D721Med (cell line): ENCODE results near the gene SORBS1.
"Not testable (repeated sequence)": the region's sequence is repeated elsewhere in the genome, so short reads cannot be mapped to it uniquely, and the experiment has no call there.

Experiments used
- DNase-seq: peaks from one replicate; pipeline ENCODE4 v3.0.0; 2011; ENCODE audit warnings: low spot score; ENCODE audit not compliant: insufficient read length
- FAIRE-seq: peaks from 2 replicates; lab custom pipeline; 2011; peaks lifted over from hg19 to GRCh38; lab: Jason Lieb, UNC
- TF ChIP-seq, protein P1 (sequence below): IDR thresholded peaks from 2 replicates; pipeline ENCODE4 v1.5.1; 2012; ENCODE audit warnings: mild to moderate bottlenecking, control low read depth; ENCODE audit not compliant: insufficient read depth; ENCODE audit errors: missing control alignments

The SORBS1 gene

DNA sequence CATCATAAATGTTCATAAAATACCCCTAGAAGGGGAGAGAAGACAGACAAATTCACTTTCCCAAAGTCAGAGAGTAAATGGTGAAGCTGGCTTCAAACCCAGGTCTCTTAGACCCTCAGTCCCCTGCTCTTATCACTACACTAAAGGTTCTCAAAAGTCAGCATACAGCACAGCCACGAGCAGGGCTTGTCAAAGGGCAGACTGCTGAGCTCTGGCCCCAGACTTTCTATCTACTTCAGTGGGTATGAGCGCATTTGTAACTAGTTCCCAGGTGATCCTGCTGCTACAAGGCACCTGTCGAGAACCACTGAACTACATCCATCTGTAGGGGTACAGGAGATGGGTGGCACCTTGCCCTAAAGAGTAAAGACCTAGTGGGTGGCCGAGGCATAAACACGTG, 91.5 kb downstream of the SORBS1 start:
- DNase-seq (no peak), FAIRE-seq (no peak)
- TF ChIP-seq, protein P1, sequence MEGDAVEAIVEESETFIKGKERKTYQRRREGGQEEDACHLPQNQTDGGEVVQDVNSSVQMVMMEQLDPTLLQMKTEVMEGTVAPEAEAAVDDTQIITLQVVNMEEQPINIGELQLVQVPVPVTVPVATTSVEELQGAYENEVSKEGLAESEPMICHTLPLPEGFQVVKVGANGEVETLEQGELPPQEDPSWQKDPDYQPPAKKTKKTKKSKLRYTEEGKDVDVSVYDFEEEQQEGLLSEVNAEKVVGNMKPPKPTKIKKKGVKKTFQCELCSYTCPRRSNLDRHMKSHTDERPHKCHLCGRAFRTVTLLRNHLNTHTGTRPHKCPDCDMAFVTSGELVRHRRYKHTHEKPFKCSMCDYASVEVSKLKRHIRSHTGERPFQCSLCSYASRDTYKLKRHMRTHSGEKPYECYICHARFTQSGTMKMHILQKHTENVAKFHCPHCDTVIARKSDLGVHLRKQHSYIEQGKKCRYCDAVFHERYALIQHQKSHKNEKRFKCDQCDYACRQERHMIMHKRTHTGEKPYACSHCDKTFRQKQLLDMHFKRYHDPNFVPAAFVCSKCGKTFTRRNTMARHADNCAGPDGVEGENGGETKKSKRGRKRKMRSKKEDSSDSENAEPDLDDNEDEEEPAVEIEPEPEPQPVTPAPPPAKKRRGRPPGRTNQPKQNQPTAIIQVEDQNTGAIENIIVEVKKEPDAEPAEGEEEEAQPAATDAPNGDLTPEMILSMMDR, result no peak

DNA sequence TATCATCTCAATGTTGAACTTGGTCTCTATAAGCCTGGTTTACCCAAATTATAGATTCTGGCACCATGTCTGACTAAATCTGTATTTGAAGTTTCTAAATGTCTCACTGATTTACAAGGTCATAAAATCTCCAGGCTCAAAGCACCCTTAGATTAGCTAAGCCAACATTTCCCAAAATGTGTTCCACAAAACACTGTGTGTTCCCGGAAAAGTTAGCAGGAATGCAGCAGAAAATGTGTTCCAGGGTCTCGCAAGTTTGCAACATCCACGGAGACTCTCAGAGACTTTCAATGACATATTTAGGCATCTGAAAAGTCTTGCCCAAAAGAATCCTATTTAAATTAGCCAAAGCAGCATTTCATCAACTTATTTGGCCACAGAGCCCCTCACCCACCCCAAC, 91.9 kb downstream of the SORBS1 start:
- DNase-seq (no peak), FAIRE-seq (no peak)

DNA sequence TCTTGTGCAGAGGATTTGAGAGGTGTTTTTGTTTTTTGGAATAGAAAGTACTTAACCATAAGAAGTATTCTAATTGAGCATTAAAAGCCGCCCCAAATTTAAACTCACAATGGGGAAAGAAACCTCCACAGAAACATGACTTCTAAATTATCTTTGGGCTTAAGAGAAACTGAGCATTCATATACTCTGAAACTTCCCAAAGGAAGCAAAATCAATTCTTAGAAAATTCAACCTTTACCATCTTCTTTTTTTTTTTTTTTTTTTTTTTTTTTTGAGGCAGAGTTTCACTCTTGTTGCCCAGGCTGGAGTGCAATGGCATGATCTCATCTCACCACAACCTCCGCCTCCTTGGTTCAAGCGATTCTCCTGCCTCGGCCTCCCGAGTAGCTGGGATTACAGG, 93.5 kb downstream of the SORBS1 start:
- DNase-seq, FAIRE-seq: not testable (repeated sequence)

More for the DNA sequence above, 91.9 kb downstream of the SORBS1 start:
- TF ChIP-seq, protein P1, result no peak

DNA sequence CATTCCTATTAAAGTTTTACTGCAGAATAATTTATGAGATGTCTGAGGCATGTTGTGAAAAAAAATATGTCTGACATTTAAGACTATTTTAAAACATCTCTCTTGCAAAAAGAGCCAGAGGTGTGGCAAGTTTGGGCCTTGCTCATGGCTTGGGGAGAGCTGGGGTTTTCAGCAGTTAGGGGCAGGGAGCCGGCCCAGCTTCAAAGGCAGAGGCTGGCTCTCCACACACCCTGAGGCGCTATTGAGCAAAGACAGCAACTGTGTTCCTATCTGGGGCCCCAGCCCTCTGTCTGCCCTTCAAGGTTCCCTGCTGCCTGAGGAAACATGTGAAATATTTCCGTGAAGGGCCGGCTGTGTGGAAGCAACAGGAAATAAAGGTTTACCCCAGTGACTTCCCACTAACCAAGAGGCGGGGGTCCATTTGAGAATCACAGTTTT, 94.0 kb downstream of the SORBS1 start:
- DNase-seq (no peak), FAIRE-seq (no peak)
- TF ChIP-seq, protein P1, result no peak

DNA sequence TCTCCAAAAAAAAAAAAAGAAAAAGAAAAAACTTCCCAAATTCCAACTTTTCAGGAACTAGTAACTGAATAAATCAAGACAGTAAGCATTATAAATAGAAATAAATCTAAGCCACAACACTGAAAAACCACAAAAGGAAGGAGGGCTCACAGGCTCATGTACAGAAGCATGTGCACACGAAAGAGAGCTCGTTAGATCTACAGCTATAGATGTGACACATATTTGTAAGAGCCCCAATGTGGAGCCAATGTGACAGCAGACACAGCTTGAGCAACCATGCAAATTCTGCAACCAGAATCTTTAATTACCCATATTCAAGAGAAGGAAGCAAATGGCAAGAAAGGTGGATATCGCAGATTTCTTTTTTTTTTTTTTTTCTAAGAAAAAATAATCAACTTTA, 94.7 kb downstream of the SORBS1 start:
- DNase-seq, result no peak
- TF ChIP-seq, protein P1, result no peak
- no peak for FAIRE-seq

DNA sequence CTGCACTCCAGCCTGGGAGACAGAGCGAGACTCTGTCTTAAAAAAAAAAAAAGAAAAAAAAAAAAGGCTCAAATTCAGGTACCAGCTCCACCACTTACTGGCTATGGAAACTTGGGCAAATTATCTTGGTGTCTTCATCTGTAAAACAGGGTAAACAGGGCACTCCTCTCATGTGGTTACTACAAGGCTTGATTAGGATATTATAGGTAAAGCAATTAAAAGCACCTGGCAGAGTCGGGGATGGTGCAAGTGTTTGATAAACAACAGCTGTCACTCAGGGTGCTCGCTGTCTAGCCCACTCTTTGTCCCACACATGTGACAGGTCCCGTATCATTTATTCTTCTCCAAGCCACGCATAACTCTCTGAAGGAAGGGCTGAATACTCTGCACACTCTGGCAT, 96.9 kb downstream of the SORBS1 start:
- no peak for DNase-seq
- TF ChIP-seq, protein P1, result no peak
- FAIRE-seq, result no peak

DNA sequence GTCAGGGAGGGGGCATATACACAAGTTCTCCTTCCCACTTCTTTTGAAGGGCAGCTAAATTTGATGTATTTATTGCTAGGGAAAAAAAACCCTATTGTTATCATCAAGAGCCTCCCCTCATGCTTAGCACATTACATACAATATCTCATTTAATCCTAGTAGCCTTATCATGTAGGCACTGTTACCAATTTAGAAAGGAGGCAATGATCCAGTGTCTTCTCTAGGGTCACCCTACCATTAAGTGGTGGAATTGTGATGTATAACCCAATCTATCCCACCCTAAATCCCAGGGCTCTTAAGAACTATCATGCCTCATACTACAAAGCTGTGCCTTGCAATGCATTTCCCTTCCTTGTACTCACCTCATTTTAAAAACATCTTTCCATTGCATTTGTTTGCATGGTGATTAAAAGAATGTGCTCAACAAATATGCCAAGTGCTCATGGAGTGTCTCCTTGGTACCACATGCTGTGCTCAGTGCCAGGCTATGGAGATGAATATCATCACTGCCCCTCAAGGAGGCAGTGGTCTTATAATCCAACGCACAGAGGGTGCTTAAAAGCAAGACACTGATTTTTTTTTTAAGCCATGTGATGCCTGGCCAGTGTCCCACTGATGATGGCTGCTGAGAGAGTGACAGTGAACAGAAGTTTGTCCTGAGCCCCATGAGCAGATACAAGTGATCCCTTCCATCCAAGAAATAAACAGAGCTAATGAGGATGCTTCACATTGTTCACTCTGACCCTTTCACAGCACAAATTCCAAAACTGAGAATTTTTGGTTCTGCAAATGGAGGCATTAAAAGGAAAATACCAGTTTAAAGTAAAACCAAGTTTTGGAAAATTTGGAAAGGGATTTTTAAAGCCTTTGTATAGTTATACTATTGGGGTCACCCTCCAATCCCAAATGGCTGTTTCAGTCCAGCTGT, 98.2 kb downstream of the SORBS1 start:
- no peak for DNase-seq
- TF ChIP-seq, protein P1, result no peak
- no peak for FAIRE-seq
